Fibroblast of peridontal ligament (primary cell): ENCODE measurements around the gene CD101.

Source experiments
- DNase-seq: peaks from one replicate; pipeline ENCODE4 v3.0.0-alpha.2; 2010; ENCODE audit errors: extremely low read depth

Gene CD101

GRCh38 chr1:117013309-117013858 lies 11.8 kb downstream of the CD101 start:
- DNase-seq: no peak

GRCh38 chr1:117014209-117014608 lies 12.6 kb downstream of the CD101 start:
- DNase-seq: no peak

- DNase-seq: no peak
Measured at GRCh38 chr1:117015724-117016123, 14.2 kb downstream of the CD101 start.

- DNase-seq: no peak
Measured at GRCh38 chr1:117017062-117017461, 15.5 kb downstream of the CD101 start.

GRCh38 chr1:117017648-117018047 lies 16.1 kb downstream of the CD101 start:
- no peak for DNase-seq

GRCh38 chr1:117020526-117021156 lies 19.1 kb downstream of the CD101 start:
- DNase-seq: no peak

- no peak for DNase-seq
Measured at GRCh38 chr1:117022114-117022513, 20.6 kb downstream of the CD101 start.

GRCh38 chr1:117025568-117025967 lies 24.0 kb downstream of the CD101 start:
- no peak for DNase-seq

GRCh38 chr1:117026361-117026760 lies 24.8 kb downstream of the CD101 start:
- DNase-seq: no peak

- no peak for DNase-seq
Measured at GRCh38 chr1:117029685-117030084, 28.1 kb downstream of the CD101 start.

- DNase-seq: no peak
Measured at GRCh38 chr1:117030271-117030877, 28.8 kb downstream of the CD101 start.

GRCh38 chr1:117032266-117032665 lies 30.7 kb downstream of the CD101 start:
- no peak for DNase-seq

- no peak for DNase-seq
Measured at GRCh38 chr1:117032681-117033539, 31.4 kb downstream of the CD101 start.

- no peak for DNase-seq
Measured at GRCh38 chr1:117033772-117034171, 32.2 kb downstream of the CD101 start.

- DNase-seq: no peak
Measured at GRCh38 chr1:117034791-117035290, 33.3 kb downstream of the CD101 start.

- no peak for DNase-seq
Measured at GRCh38 chr1:117036018-117036461, 34.5 kb downstream of the CD101 start.

- DNase-seq: peak; percentile 4
Measured at GRCh38 chr1:117037802-117038201, 36.2 kb downstream of the CD101 start.

GRCh38 chr1:117038236-117038635 lies 36.7 kb downstream of the CD101 start:
- no peak for DNase-seq

- no peak for DNase-seq
Measured at GRCh38 chr1:117044217-117044616, 42.7 kb downstream of the CD101 start.

GRCh38 chr1:117045644-117046043 lies 44.1 kb downstream of the CD101 start:
- DNase-seq: no peak

GRCh38 chr1:117046781-117047180 lies 45.2 kb downstream of the CD101 start:
- no peak for DNase-seq

GRCh38 chr1:117047271-117047670 lies 45.7 kb downstream of the CD101 start:
- DNase-seq: no peak
